HepG2 (cell line): Measurements from ENCODE around the gene HP1BP3. TPM values are rescaled to one million over a fixed set of nuclear protein-coding genes. Genes with fewer than 3 reads are reported as not detected.

Experiments used
- CEBPG ChIP-seq: IDR thresholded peaks from 2 replicates; pipeline ENCODE4 v1.6.1; 2016
- CENPT ChIP-seq: sonication (generic); formaldehyde crosslinking; IDR thresholded peaks from 2 replicates; pipeline ENCODE4 v1.8.0; 2022; ENCODE audit warnings: low read depth, mild to moderate bottlenecking, moderate library complexity, missing genetic modification reagents
- ETV6 ChIP-seq: sonication (generic); formaldehyde crosslinking; conservative IDR thresholded peaks from 2 replicates; pipeline ENCODE4 v1.4.0; 2020; ENCODE audit warnings: missing genetic modification reagents
- HDAC1 ChIP-seq: sonication (generic); formaldehyde crosslinking; IDR thresholded peaks from 2 replicates; pipeline ENCODE4 v1.5.1; 2020; ENCODE audit warnings: mild to moderate bottlenecking, missing genetic modification reagents
- HDAC6 ChIP-seq: fragments of 200-600 bp; sonication (generic); IDR thresholded peaks from 2 replicates; pipeline ENCODE4 v1.7.0; 2017; ENCODE audit warnings: mild to moderate bottlenecking, antibody characterized with exemption, low read length, low read depth
- KLF13 ChIP-seq: sonication (generic); formaldehyde crosslinking; IDR thresholded peaks from 2 replicates; pipeline ENCODE4 v1.4.0; 2020; ENCODE audit warnings: mild to moderate bottlenecking, missing genetic modification reagents
- LRRFIP1 ChIP-seq: sonication (generic); formaldehyde crosslinking; conservative IDR thresholded peaks from 2 replicates; pipeline ENCODE4 v1.4.0; 2020; ENCODE audit warnings: missing genetic modification reagents
- POLR2G ChIP-seq: fragments of 200-400 bp; formaldehyde crosslinking; IDR thresholded peaks from 2 replicates; pipeline ENCODE4 v1.6.1; 2018; ENCODE audit warnings: mild to moderate bottlenecking, low read depth, low read length, moderate library complexity
- RERE ChIP-seq: IDR thresholded peaks from 2 replicates; pipeline ENCODE4 v1.6.1; 2016; ENCODE audit warnings: low read depth, missing genetic modification reagents, missing compliant biosample characterization
- SMAD9 ChIP-seq: sonication (generic); formaldehyde crosslinking; IDR thresholded peaks from 2 replicates; pipeline ENCODE4 v1.5.1; 2020; ENCODE audit warnings: mild to moderate bottlenecking, missing genetic modification reagents
- SYNCRIP ChIP-seq: fragments of 200-400 bp; formaldehyde crosslinking; IDR thresholded peaks from 2 replicates; pipeline ENCODE4 v1.6.1; 2018; ENCODE audit warnings: mild to moderate bottlenecking, low read depth, low read length; ENCODE audit not compliant: insufficient read depth
- TBX2 ChIP-seq: sonication (generic); formaldehyde crosslinking; IDR thresholded peaks from 2 replicates; pipeline ENCODE4 v1.5.0; 2020; ENCODE audit warnings: missing genetic modification reagents, mild to moderate bottlenecking, borderline replicate concordance
- TSC22D2 ChIP-seq: sonication (generic); formaldehyde crosslinking; IDR thresholded peaks from 2 replicates; pipeline ENCODE4 v1.5.1; 2020; ENCODE audit warnings: missing genetic modification reagents, mild to moderate bottlenecking, borderline replicate concordance
- ZNF143 ChIP-seq: sonication (generic); formaldehyde crosslinking; IDR thresholded peaks from 2 replicates; pipeline ENCODE4 v1.4.0; 2020; ENCODE audit warnings: missing genetic modification reagents
- ZNF225 ChIP-seq: sonication (generic); formaldehyde crosslinking; IDR thresholded peaks from 2 replicates; pipeline ENCODE4 v1.4.0; 2020; ENCODE audit warnings: mild to moderate bottlenecking, missing genetic modification reagents
- ZNF382 ChIP-seq: sonication (generic); formaldehyde crosslinking; IDR thresholded peaks from 2 replicates; pipeline ENCODE4 v1.5.0; 2020; ENCODE audit warnings: missing genetic modification reagents, mild to moderate bottlenecking, borderline replicate concordance
- ZNF75D ChIP-seq: sonication (generic); formaldehyde crosslinking; IDR thresholded peaks from 2 replicates; pipeline ENCODE4 v1.8.1; 2023; ENCODE audit warnings: missing genetic modification reagents, mild to moderate bottlenecking, borderline replicate concordance
- polyA plus RNA-seq, 8 experiments: library from polyadenylated mRNA; depleted of rRNA in 3 of 8; stranded (reverse) in 7 of 8; unstranded in 1 of 8; fragments of >200 nt; fragmentation: Illumina TruSeq in 4 of 8; extraction: Trizol in 4 of 8; gene quantifications; 2 replicates each; pipeline versions ENCODE4 v1.2.1 to v1.2.3, GENCODE V29; 2011 to 2016; ENCODE audit warnings: low read depth in 4 of 8, missing spikeins in 1 of 8, mixed read lengths in 1 of 8; ENCODE audit not compliant: insufficient read depth in 1 of 8
- total RNA-seq, 5 experiments: library from RNA; depleted of rRNA; stranded (reverse); fragments of >200 nt; fragmentation: Illumina TruSeq; extraction: Trizol; gene quantifications; 2 replicates each; pipeline ENCODE4 v1.2.3, GENCODE V29; 2016; ENCODE audit warnings: low read depth in 1 of 5
- TF ChIP-seq, protein P1 (sequence below): sonication (generic); formaldehyde crosslinking; IDR thresholded peaks from 2 replicates; pipeline ENCODE4 v1.4.0; 2020; ENCODE audit warnings: missing genetic modification reagents
- TF ChIP-seq, protein P2 (sequence below): sonication (generic); formaldehyde crosslinking; IDR thresholded peaks from 2 replicates; pipeline ENCODE4 v1.4.0; 2020; ENCODE audit warnings: missing genetic modification reagents

The HP1BP3 gene
- total and polyA plus RNA-seq, 2 of the 13 experiments (the other 11 are each of a cell fraction or from before 2014, with no cell fraction given), result 98.5 to 137 TPM

GRCh38 chr1:20732588-20733359, 54.3 kb downstream of the HP1BP3 start, which contains the start of gene SH2D5 (continued):
- TF ChIP-seq LRRFIP1 (CRISPR knock-in tag) (no peak), ZNF143 (CRISPR knock-in tag) (no peak), RERE (CRISPR knock-in tag) (no peak), TBX2 (peak; percentile 64), TSC22D2 (CRISPR knock-in tag) (no peak), ETV6 (no peak), SYNCRIP (no peak), CENPT (CRISPR knock-in tag) (no peak), POLR2G (peak; percentile 66), ZNF225 (CRISPR knock-in tag) (no peak), HDAC6 (no peak), ZNF75D (CRISPR knock-in tag) (no peak), ZNF382 (CRISPR knock-in tag) (no peak), KLF13 (no peak), HDAC1 (CRISPR knock-in tag) (no peak; the same call in 1 of the 2 replicates), SMAD9 (CRISPR knock-in tag) (no peak), CEBPG (no peak)
- TF ChIP-seq, protein P1, sequence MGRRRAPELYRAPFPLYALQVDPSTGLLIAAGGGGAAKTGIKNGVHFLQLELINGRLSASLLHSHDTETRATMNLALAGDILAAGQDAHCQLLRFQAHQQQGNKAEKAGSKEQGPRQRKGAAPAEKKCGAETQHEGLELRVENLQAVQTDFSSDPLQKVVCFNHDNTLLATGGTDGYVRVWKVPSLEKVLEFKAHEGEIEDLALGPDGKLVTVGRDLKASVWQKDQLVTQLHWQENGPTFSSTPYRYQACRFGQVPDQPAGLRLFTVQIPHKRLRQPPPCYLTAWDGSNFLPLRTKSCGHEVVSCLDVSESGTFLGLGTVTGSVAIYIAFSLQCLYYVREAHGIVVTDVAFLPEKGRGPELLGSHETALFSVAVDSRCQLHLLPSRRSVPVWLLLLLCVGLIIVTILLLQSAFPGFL, result no peak
- TF ChIP-seq, protein P2, sequence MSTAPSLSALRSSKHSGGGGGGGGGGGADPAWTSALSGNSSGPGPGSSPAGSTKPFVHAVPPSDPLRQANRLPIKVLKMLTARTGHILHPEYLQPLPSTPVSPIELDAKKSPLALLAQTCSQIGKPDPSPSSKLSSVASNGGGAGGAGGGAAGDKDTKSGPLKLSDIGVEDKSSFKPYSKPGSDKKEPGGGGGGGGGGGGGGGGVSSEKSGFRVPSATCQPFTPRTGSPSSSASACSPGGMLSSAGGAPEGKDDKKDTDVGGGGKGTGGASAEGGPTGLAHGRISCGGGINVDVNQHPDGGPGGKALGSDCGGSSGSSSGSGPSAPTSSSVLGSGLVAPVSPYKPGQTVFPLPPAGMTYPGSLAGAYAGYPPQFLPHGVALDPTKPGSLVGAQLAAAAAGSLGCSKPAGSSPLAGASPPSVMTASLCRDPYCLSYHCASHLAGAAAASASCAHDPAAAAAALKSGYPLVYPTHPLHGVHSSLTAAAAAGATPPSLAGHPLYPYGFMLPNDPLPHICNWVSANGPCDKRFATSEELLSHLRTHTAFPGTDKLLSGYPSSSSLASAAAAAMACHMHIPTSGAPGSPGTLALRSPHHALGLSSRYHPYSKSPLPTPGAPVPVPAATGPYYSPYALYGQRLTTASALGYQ (CRISPR knock-in tag), result no peak
